ENCODE results near the gene TRUB1. TPM values are rescaled to one million over a fixed set of nuclear protein-coding genes. Genes with fewer than 3 reads are reported as not detected.

TRUB1 gene
- total RNA-seq, 1 donor from 2014 or later = 47.0 TPM

Other genes with a start within 250 kb of the TRUB1 start
- gene FHIP2A, start 116.4 kb upstream of the TRUB1 start, total RNA-seq = 18.3 and 20.0 TPM in 2 replicates
- gene ATRNL1, start 155.2 kb downstream of the TRUB1 start, total RNA-seq = 5.6 and 8.4 TPM in 2 replicates